Measurements from ENCODE around the gene DLG1.
A peak's percentile ranks its signal among the peaks of the same experiment; 100 is the strongest.

DLG1 gene

GRCh38 chr3:197317250-197317963, 19.0 kb upstream of the DLG1 start:
- DNase-seq (ENCODE audit: low read depth in 2 of 2) = no peak

DNA sequence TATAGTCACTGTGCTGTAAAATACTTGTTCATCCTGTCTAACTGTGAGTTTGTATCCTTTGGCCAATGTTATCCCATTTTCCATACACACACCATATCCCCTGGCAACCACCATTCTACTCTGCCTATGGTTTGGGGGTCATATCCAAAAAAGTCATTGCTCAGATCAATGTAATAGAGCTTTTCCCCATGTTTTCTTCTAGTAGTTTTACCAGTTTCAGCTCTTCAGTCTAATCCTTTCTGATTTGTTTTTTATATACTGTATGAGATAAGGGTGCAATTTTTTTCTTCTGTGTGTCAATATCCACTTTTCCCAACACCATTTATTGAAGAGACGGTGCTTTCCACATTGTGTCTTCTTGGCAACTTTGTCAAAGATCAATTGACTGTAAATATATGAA, 14.0 kb upstream of the DLG1 start:
- DNase-seq (ENCODE audit: low read depth in 2 of 2) = no peak

DNA sequence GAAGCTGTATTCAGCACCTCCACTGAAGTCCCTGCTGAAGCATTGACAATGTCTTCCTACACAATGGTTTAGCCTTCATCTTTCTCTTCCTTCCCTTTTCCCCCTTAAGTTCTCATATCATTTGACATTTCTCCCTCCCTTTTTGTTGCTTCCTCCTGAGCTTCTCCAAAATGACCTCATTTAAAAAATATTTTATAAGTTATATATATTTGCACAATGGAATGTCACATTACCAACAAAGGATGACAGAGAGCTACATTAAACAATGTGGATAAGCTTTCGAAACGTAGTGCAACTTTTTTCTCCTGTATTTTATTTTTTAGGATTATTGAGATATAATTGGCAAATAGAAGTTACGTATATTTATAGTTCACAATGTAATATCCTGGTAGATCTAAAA, 13.2 kb upstream of the DLG1 start:
- DNase-seq (ENCODE audit: low read depth in 2 of 2) = no peak

DNA sequence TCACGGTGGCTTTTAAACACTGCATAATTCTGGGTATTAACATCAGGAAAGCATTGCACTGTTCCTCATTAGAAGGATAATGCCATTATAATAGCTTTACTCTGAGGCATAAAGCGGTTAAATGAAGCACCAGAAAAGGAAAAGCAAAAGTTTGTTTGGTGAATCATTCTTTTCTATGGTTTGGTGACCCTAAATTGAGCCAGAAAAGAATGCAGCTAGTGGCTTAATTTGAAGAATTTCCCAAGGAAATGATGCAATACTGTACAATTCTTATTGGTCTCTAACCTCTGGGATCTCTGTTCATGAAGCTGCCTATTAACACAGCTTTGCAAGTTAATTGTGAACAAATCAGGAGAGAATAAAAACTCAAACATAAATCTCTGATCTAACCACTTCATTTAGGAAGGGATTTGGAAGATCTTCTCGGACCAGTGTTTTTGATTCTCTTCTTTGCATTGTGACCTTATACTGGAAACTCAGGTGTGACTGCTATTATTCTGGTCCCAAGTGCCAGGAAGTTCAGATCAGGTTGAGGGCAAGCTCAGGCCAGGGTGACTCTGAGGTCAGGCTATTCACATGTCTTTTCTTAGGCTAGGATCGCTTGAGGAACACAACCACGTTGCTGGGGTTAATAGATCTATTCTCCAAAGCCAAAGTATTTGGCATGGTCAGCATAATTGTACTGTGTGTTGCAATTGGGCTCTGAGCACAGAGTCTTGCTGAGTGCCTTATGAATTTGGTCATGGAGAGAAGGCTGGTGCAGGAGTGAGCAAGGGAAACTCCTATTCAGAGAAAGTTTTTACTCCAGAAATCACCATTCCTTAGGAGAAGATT, 11.3 kb upstream of the DLG1 start:
- DNase-seq (ENCODE audit: low read depth in 2 of 2) = no peak

DNA sequence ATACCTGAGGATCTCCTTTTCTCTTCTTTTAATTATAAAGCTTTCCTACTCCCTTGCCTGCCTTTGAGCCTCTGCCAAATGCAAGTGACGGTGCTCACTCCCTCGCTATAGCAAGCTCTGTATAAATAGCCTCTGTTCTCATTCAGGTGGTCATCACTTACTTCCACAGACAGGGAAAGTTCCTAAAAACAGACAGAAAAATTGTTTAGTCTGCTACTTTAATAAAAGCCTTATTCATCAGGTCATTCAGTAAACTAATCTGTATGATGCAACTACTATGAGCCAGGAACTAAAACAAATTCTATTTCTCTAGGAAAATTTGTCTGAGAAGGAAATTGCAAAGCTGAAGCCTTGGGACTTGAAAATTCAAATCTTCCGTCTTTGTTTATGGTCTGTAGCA, 10.2 kb upstream of the DLG1 start:
- no peak for DNase-seq (ENCODE audit: low read depth in 2 of 2)

GRCh38 chr3:197306374-197307086, 8.1 kb upstream of the DLG1 start:
- DNase-seq (ENCODE audit: low read depth in 2 of 2) = no peak

- DNase-seq (ENCODE audit: low read depth in 2 of 2) = no peak
Measured at GRCh38 chr3:197305854-197306253, 7.4 kb upstream of the DLG1 start.

- no peak for DNase-seq (ENCODE audit: low read depth in 2 of 2)
Measured at GRCh38 chr3:197303452-197303851, 5.0 kb upstream of the DLG1 start.

- DNase-seq (ENCODE audit: low read depth in 2 of 2) = no peak
Measured at GRCh38 chr3:197302696-197303341, 4.4 kb upstream of the DLG1 start.

- DNase-seq (ENCODE audit: low read depth in 2 of 2) = no peak
Measured at GRCh38 chr3:197302033-197302432, 3.6 kb upstream of the DLG1 start.

- DNase-seq (ENCODE audit: low read depth in 2 of 2) = no peak
Measured at GRCh38 chr3:197300361-197300760, 1.9 kb upstream of the DLG1 start.

- DNase-seq (ENCODE audit: low read depth in 2 of 2) = no peak
Measured at GRCh38 chr3:197298945-197299854, 788 bp upstream of the DLG1 start.

DNA sequence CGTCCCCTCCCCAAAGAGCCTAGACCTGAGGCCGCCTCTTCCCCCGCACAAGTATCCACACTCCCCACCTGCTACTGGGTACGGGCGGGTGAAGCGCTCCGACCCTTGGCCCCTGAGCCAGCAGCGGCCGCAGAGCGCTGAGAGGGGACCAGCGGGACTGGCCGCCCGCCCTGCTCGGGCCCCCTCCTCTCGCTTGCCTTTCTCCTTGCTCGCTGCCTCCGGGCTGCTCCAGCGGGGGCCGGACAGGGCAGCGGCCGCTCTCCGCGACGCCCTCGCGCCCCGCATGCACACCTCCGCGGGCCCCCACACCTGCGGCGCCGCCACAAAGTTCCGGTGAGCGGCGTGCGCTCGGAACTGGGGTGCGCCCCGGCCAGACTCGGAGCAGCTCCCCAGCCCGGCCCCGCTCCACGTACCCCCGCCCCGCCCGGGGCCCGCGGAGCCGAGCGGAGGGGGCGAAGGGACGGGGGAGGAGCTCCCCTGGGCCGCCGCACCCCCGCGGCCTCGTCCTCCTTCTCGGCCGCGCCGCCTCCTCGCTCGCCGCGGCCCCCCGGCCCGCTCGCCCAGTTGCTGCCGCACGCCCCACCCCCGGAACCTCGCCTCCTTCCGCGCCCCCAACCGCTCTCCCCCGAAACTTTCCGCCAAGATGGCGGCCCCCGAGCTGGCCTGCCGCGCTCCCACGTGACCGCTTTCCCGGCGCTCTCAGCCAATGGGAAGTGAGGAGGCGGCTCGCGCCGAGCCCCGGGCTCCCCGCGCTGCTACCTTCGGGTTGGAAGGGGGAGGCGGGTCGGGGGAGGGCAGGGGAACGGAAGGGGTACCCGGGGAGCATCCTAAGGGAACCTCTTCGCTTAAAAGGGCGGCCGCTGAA, 704 bp downstream of the DLG1 start:
- DNase-seq (ENCODE audit: low read depth in 2 of 2) = peak; percentile 85 to 89

GRCh38 chr3:197297002-197297401, 1.4 kb downstream of the DLG1 start:
- DNase-seq (ENCODE audit: low read depth in 2 of 2) = no peak

DNA sequence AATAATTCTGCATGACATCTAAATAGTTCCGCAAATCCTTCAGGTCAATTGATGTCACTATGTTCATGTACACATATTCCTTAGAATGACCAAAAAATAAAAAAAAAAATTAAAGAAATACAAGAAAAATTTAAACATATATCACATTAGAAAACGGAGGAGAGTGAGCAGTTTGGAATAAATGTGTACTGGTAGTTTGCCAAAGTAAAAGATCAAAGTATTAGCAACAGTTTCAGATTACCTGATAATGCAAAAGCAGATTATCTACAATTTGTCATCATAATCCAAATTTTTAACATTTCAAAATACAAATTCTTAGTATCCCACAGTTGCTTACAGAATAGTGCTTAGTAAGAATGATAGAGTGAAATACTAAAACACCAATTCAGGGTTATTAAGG, 1.9 kb downstream of the DLG1 start:
- no peak for DNase-seq (ENCODE audit: low read depth in 2 of 2)

DNA sequence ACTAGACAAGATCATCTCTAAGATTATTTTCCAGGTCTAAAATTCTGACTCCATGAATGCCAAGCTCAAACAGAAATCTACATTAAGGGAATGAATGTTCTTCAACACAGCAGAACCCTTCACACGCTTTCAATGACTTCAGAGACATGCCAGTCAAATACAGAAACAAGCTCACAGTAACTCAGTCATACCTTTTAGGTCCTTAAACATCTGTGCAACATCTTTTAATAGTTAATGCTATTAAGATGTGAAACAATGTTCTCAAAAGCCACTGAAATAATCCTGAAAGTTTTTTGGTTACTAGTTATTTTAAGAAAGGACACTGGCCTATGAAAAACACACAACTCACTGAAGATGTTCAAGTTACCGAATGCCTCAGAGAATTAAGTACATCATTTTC, 2.5 kb downstream of the DLG1 start:
- DNase-seq (ENCODE audit: low read depth in 2 of 2) = no peak

DNA sequence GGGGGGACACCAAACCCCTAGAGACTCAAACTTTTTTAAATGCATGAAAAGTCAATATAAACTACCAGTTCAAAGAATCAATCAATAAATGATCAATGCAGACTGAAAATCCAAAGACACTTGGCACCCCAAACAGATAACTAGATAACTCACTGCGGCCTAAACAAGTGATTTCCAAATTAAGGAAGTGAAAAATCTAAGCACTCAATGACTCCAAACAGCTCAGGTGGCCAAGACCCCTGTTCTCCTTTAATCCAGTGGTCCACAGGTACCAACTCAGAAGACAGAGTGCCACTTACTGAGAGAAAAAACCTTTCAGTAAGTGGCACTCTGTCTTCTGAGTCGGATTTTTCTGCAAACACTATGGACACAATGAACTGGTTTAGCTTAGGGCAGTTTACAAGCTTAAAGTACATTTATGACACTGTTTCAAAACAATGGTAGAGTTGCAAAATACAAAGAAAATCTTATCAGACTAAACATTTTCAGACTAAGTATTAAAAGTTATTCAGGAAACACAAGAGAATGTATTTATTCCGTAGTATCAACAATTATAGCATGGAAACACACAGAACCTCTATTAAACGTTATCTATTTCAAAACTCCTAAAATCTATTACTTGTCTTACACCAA, 4.7 kb downstream of the DLG1 start:
- DNase-seq (ENCODE audit: low read depth in 2 of 2) = no peak

GRCh38 chr3:197292648-197293047, 5.8 kb downstream of the DLG1 start:
- DNase-seq (ENCODE audit: low read depth in 2 of 2) = no peak

- no peak for DNase-seq (ENCODE audit: low read depth in 2 of 2)
Measured at GRCh38 chr3:197292083-197292646, 6.2 kb downstream of the DLG1 start.

Data from stimulated activated CD4-positive, alpha-beta T cell treated with anti-CD3 and anti-CD28 coated beads, Interleukin-15, amount 100 ng/mL, for 48 hours (primary cell).